ENCODE measurements around the gene CHSY1. TPM values are rescaled to one million over a fixed set of nuclear protein-coding genes. Genes with fewer than 3 reads are reported as not detected.
A peak's percentile ranks its signal among the peaks of the same experiment; 100 is the strongest.

Gene CHSY1
- total and polyA plus RNA-seq, 2 of the 13 experiments (the other 11 are each of a cell fraction or from before 2014, with no cell fraction given) = 13.3 to 13.7 TPM

DNA sequence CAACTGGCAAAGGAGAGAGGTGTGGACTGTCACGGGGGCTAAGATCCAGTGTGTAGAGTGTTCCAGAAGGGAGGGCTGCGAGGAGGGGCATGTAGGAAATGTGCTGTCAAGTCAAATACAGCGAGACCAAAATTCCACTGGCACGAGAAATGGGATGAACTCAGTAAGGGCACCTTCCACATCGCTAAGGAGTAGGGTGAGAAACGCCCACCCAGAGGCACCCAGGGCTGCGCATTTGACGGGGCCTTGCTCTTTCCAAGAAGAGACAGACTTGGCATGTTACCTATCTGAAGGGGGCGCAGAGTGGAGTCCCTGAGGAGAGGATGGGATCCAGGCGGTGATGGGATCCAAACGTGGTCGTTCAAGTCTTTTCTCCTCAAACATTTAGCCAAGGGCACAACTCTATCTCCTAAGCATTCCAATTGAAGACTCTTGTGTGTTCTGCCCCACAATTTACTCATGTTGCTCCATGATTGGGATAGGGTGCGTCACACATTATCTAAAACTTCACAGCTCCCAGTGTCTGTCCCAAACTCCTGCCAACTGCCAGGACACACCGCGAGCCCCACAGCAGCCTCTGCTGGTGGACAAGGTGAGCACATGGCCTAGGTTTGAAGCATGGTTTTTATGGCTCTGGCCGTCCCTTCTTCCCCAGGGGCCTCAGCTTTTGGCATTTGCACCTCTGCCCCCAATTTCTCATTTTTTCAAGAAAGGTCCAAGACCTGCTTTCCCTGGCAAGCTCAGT lies 17.8 kb upstream of the CHSY1 start (continued):
- peak; percentile 46 for TF ChIP-seq ZNF687 (CRISPR knock-in tag; IDR thresholded peaks at IDR 0.05)

DNA sequence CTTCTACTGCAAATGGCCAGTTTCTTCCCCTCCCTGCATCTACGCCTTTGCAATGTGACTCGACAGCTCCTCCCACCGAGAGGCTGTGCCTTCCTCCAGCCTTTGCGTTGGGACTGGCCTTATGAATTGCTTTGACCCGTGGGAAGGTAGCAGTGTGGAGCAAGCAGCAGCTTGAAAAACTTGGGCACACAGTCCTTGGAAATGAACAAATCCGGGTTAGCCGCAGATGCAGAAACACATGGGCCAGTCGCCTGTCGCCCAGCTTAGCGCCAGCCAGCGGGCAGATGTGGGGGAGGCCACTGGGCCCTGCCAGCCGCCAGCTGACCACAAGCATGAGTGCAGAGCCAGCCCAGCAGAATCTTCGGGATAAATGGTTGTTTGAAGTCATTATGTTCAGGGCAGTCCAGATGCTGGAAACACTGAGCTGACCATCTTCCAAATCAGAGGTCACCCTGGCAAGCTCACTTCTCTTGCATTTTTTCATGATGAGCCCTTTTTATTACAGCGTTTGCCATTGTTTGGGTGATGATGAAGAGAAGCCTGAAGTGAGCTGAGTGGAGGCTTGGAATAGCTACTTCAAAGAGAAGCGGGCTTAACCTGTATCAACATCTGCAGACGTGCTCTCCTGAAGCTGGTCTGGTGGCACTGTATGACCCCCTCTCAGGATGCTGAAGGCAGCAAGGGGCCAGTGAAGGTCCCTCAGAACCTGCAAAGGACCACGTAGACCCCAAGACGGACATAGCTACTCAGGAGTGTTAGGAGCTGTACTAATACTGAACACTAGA lies 15.7 kb upstream of the CHSY1 start:
- BruUV-seq (replicated peaks) = no TSS peak
- POLR2A ChIA-PET = interaction anchor here (1.0 kb wide), 1 partner anchor 9 kb away, joined by 4 read pairs; no protein-coding TSS in a partner anchor
- peaks cover 0 to 3% of the 10 kb centered on the region in 2 experiments; a peak in 2 of 5 replicates for H3K27me3 ChIP-seq (ENCODE audit: control insufficient read depth in 1 of 2, insufficient read depth in 2 of 2, low read length in 2 of 2)
- TF ChIP-seq POLR2A (IDR thresholded peaks at IDR 0.05; ENCODE audit: insufficient read depth in 1 of 2, low read depth in 2 of 2, low read length in 2 of 2) = 0 out of 4 replicates have a peak, but pooled peaks of 1 of the 2 experiments have one; percentile 23
- TF ChIP-seq MAFK (conservative IDR thresholded peaks at IDR 0.05 in 1 of 2, IDR thresholded peaks at IDR 0.05 in 1 of 2; ENCODE audit: low read length in 2 of 2) = no peak
- TF ChIP-seq, protein P1, sequence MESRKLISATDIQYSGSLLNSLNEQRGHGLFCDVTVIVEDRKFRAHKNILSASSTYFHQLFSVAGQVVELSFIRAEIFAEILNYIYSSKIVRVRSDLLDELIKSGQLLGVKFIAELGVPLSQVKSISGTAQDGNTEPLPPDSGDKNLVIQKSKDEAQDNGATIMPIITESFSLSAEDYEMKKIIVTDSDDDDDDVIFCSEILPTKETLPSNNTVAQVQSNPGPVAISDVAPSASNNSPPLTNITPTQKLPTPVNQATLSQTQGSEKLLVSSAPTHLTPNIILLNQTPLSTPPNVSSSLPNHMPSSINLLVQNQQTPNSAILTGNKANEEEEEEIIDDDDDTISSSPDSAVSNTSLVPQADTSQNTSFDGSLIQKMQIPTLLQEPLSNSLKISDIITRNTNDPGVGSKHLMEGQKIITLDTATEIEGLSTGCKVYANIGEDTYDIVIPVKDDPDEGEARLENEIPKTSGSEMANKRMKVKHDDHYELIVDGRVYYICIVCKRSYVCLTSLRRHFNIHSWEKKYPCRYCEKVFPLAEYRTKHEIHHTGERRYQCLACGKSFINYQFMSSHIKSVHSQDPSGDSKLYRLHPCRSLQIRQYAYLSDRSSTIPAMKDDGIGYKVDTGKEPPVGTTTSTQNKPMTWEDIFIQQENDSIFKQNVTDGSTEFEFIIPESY (CRISPR knock-in tag; IDR thresholded peaks at IDR 0.05) = peak; percentile 61; the same call in 1 of the 2 replicates
- H2AFZ ChIP-seq (ENCODE audit: low read length) = no peak overlapping the region
- no peak for FAIRE-seq
- no peaks in the 10 kb centered on the region for H3K9me3 ChIP-seq (ENCODE audit: low read length)
- no peak for DNase-seq (ENCODE audit: low spot score)
- H3K4me1 ChIP-seq (ENCODE audit: insufficient read depth, low read length) = no peaks in the 10 kb centered on the region
- no peaks in the 10 kb centered on the region for H3K79me2 ChIP-seq (ENCODE audit: insufficient read depth, low read length)
- H3K9ac ChIP-seq (ENCODE audit: insufficient read depth, low read depth, low read length) = no peak overlapping the region
- no peak for ATAC-seq
- intact Hi-C loops (cut with micrococcal nuclease; ENCODE audit: unreplicated experiment) (no loop called here), in situ Hi-C loops (cut with HindIII; ENCODE audit: extremely low pct_ligation_motif_present, low pct_unique_long_range_greater_than_20kb) (loop anchor here (25.0 kb wide), 2 partner anchors 355 to 605 kb away; partner anchors contain the start of gene LRRK1)
- H3K4me3 ChIP-seq (replicated peaks in 1 of 3; ENCODE audit: insufficient read depth in 1 of 3, low read depth in 2 of 3, low read length in 3 of 3) = no peak overlapping the region
- H3K4me2 ChIP-seq (ENCODE audit: low read depth, low read length) = no peak overlapping the region
- CTCF ChIA-PET (ENCODE audit: low intra/inter-chr PET ratio, low total read pairs) = no interaction called here
- H3K27ac ChIP-seq (ENCODE audit: extremely low read length, insufficient read depth, low read length) = no peak overlapping the region
- peaks cover 1 to 22% of the 10 kb centered on the region in 2 experiments for H3K36me3 ChIP-seq (replicated peaks in 1 of 2; ENCODE audit: control insufficient read depth in 1 of 2, insufficient read depth in 2 of 2, low read length in 2 of 2)
- H4K20me1 ChIP-seq (ENCODE audit: insufficient read depth, low read length) = no peaks in the 10 kb centered on the region; the same call in 1 of the 2 replicates
- 81% methylated on average over 14 of the region's 18 CpGs for WGBS (ENCODE audit: low lambda C conversion rate)

All from HepG2 (cell line).